ENCODE measurements around the gene PHACTR1. TPM values are rescaled to one million over a fixed set of nuclear protein-coding genes. Genes with fewer than 3 reads are reported as not detected.

PHACTR1 gene
- total and polyA plus RNA-seq, 2 of the 4 experiments (the other 2 are of a cell fraction), result not detected

GRCh38 chr6:12921467-12921866 lies 204.9 kb downstream of the PHACTR1 start:
- no TSS peak for BruUV-seq (replicated peaks)
- H3K18ac ChIP-seq (ENCODE audit: low read depth, low read length), result no peak overlapping the region
- no peaks in the 10 kb centered on the region for H3K9me1 ChIP-seq (ENCODE audit: insufficient read depth, low read length)
- H2BK15ac ChIP-seq (ENCODE audit: low read depth, low read length), result no peak overlapping the region
- ChIA-PET POLR2A (ENCODE audit: unreplicated experiment) (no interaction called here), CTCF (interaction anchor here (1.1 kb wide), 1 partner anchor 8 kb away, joined by 3 read pairs; no protein-coding TSS in a partner anchor)
- no peak for ATAC-seq (ENCODE audit: low read depth)
- H3K9ac ChIP-seq (ENCODE audit: low read depth, low read length), result no peak overlapping the region
- H3K27me3 ChIP-seq (ENCODE audit: control insufficient read depth, insufficient read depth, low read length), result no peaks in the 10 kb centered on the region
- TF ChIP-seq RCOR1 (IDR thresholded peaks at IDR 0.05; ENCODE audit: insufficient replicate concordance, low read length) (no peak), SMC3 (IDR thresholded peaks at IDR 0.05; ENCODE audit: low read depth, low read length) (no peak), BHLHE40 (IDR thresholded peaks at IDR 0.05; ENCODE audit: low read depth, low read length) (no peak), MAZ (IDR thresholded peaks at IDR 0.05; ENCODE audit: borderline replicate concordance, low read depth, low read length) (no peak), RAD21 (IDR thresholded peaks at IDR 0.05; ENCODE audit: low read length) (no peak), POLR2A (IDR thresholded peaks at IDR 0.05; ENCODE audit: low read depth, low read length) (no peak), ELK1 (IDR thresholded peaks at IDR 0.05; ENCODE audit: borderline replicate concordance, low read depth, low read length) (no peak), CHD1 (IDR thresholded peaks at IDR 0.05; ENCODE audit: low read depth, low read length) (no peak), NFE2L2 (IDR thresholded peaks at IDR 0.05; ENCODE audit: low read depth, low read length) (no peak), MAFK (IDR thresholded peaks at IDR 0.05; ENCODE audit: low read depth, low read length) (no peak), CTCF (conservative IDR thresholded peaks at IDR 0.05; ENCODE audit: low read depth, low read length) (no peak), CEBPB (IDR thresholded peaks at IDR 0.05; ENCODE audit: low read depth, low read length) (no peak), FOS (IDR thresholded peaks at IDR 0.05; ENCODE audit: low read depth, low read length) (no peak), RFX5 (IDR thresholded peaks at IDR 0.05; ENCODE audit: low read depth, low read length) (no peak), MXI1 (IDR thresholded peaks at IDR 0.05; ENCODE audit: borderline replicate concordance, low read depth, low read length) (no peak)
- TF ChIP-seq, protein P1, sequence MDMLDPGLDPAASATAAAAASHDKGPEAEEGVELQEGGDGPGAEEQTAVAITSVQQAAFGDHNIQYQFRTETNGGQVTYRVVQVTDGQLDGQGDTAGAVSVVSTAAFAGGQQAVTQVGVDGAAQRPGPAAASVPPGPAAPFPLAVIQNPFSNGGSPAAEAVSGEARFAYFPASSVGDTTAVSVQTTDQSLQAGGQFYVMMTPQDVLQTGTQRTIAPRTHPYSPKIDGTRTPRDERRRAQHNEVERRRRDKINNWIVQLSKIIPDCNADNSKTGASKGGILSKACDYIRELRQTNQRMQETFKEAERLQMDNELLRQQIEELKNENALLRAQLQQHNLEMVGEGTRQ (IDR thresholded peaks at IDR 0.05; ENCODE audit: low read depth, low read length), result no peak
- H3K27ac ChIP-seq (ENCODE audit: insufficient read depth, low read length), result no peak overlapping the region
- no peak overlapping the region for H2BK20ac ChIP-seq (ENCODE audit: low read depth, low read length)
- no peak overlapping the region for H4K8ac ChIP-seq (ENCODE audit: low read depth in 2 of 2, low read length in 2 of 2)
- no peak overlapping the region for H3K56ac ChIP-seq (ENCODE audit: extremely low read depth, insufficient read depth, low read length)
- no peaks in the 10 kb centered on the region for H3K4me1 ChIP-seq (ENCODE audit: control insufficient read depth, insufficient read depth, low read length)
- no peak overlapping the region for H3K4ac ChIP-seq (ENCODE audit: low read depth, low read length)
- H3K9me3 ChIP-seq (ENCODE audit: control insufficient read depth, insufficient read depth, low read length), result no peaks in the 10 kb centered on the region
- no peak overlapping the region for H4K5ac ChIP-seq (ENCODE audit: low read depth, low read length)
- H2AK5ac ChIP-seq (ENCODE audit: low read depth, low read length), result no peak overlapping the region
- no peaks in the 10 kb centered on the region for H4K20me1 ChIP-seq (ENCODE audit: insufficient read depth, low read length)
- no peaks in the 10 kb centered on the region for H3K79me1 ChIP-seq (ENCODE audit: low read depth in 1 of 2, low read length in 2 of 2)
- H3K4me3 ChIP-seq (ENCODE audit: insufficient read depth, low read depth, low read length), result no peak overlapping the region
- H2AFZ ChIP-seq (replicated peaks; ENCODE audit: low read length, poor library complexity), result no peak overlapping the region
- no peak overlapping the region for H2AK9ac ChIP-seq (replicated peaks; ENCODE audit: low read depth, low read length, poor library complexity)
- no peak overlapping the region for H2BK120ac ChIP-seq (ENCODE audit: low read depth, low read length)
- no peak overlapping the region for H4K91ac ChIP-seq (ENCODE audit: insufficient read depth, low read depth, low read length)
- H3K4me2 ChIP-seq (ENCODE audit: low read depth, low read length), result no peak overlapping the region
- intact Hi-C loops (cut with micrococcal nuclease) (no loop called here), in situ Hi-C loops (cut with MboI; ENCODE audit: low sequenced_read_pairs) (no loop called here), dilution Hi-C loops (cut with HindIII; ENCODE audit: low sequenced_read_pairs, unreplicated experiment) (no loop called here)
- H3K23ac ChIP-seq (ENCODE audit: low read depth, low read length), result no peak overlapping the region
- H2BK5ac ChIP-seq (ENCODE audit: low read depth, low read length, poor library complexity, severe bottlenecking), result no peak overlapping the region
- no peak for DNase-seq
- no peak overlapping the region for H3K14ac ChIP-seq (replicated peaks; ENCODE audit: low read depth, low read length)
- H3K36me3 ChIP-seq (ENCODE audit: control insufficient read depth, insufficient read depth, low read length), result no peaks in the 10 kb centered on the region
